A549 (cell line): ENCODE measurements around the gene CSTF1. TPM values are rescaled to one million over a fixed set of nuclear protein-coding genes. Genes with fewer than 3 reads are reported as not detected.
"Not testable (repeated sequence)": the region's sequence is repeated elsewhere in the genome, so short reads cannot be mapped to it uniquely, and the experiment has no call there.

Experiments used
- ATAC-seq, 2 experiments: fragments of 200-7000 bp in 1 of 2; fragments of >200 bp in 1 of 2; cut with Nextera tagmentation in 1 of 2; cut with Tn5 transposase in 1 of 2; 3 replicates each; pipeline versions ENCODE4 v1.8.0 to v1.9.1; 2018 to 2020; ENCODE audit warnings: mild to moderate bottlenecking in 1 of 2, moderate library complexity in 1 of 2
- CTCF ChIA-PET: fragments of 300-600 bp; sonication (Branson Sonifier 250); formaldehyde crosslinking; extraction: SDS; loops from one replicate; lab custom pipeline; 2021; ENCODE audit warnings: antibody characterized with exemption, inconsistent platforms; lab: Yijun Ruan, JAX
- POLR2A ChIA-PET: fragments of 350-600 bp; formaldehyde crosslinking; extraction: SDS; loops from one replicate; lab custom pipeline; 2021; ENCODE audit warnings: antibody characterized with exemption, inconsistent platforms; lab: Yijun Ruan, JAX
- DNase-seq, 2 experiments: peaks; one replicate each; pipeline versions ENCODE4 v3.0.0 to v3.0.0-alpha.2; 2011 to 2016; ENCODE audit warnings: low read depth in 1 of 2, low spot score in 1 of 2
- FAIRE-seq: peaks from 2 replicates; lab custom pipeline; 2011; peaks lifted over from hg19 to GRCh38; lab: Jason Lieb, UNC
- H3K27ac ChIP-seq, 2 experiments: fragments of >200 bp; sonication (Bioruptor Twin); formaldehyde crosslinking; 3 replicates each; pipeline ENCODE4 v1.5.1; 2016 to 2017
- H3K4me1 ChIP-seq: fragments of >200 bp; sonication (Bioruptor Twin); formaldehyde crosslinking; 3 replicates; pipeline ENCODE4 v1.6.1; 2016
- H3K4me2 ChIP-seq: fragments of >200 bp; sonication (Bioruptor Twin); formaldehyde crosslinking; 3 replicates; pipeline ENCODE4 v1.6.1; 2016
- H3K4me3 ChIP-seq: fragments of >200 bp; sonication (Bioruptor Twin); formaldehyde crosslinking; 3 replicates; pipeline ENCODE4 v1.5.1; 2016
- H3K9me3 ChIP-seq: fragments of >200 bp; sonication (Bioruptor Twin); formaldehyde crosslinking; 3 replicates; pipeline ENCODE4 v1.6.1; 2016
- ATOH8 ChIP-seq: fragments of 250-450 bp; sonication (Bioruptor Pico); IDR thresholded peaks from 2 replicates; pipeline ENCODE4 v1.5.0; 2020; ENCODE audit warnings: low read depth, mild to moderate bottlenecking, moderate library complexity
- CEBPB ChIP-seq, 2 experiments: fragments of >200 bp in 1 of 2; sonication (Bioruptor Twin) in 1 of 2; formaldehyde crosslinking in 1 of 2; IDR thresholded peaks; 2 replicates each; pipeline ENCODE4 v1.6.1; 2012 to 2016
- CHD4 ChIP-seq: fragments of 200-600 bp; sonication (generic); IDR thresholded peaks from 2 replicates; pipeline ENCODE4 v1.6.1; 2016; ENCODE audit warnings: antibody characterized with exemption, mild to moderate bottlenecking, borderline replicate concordance
- ESRRA ChIP-seq: fragments of 150-350 bp; IDR thresholded peaks from 2 replicates; pipeline ENCODE4 v1.6.1; 2014; ENCODE audit warnings: mild to moderate bottlenecking, low read length, borderline replicate concordance
- FOSB ChIP-seq: fragments of 250-450 bp; sonication (Bioruptor Pico); IDR thresholded peaks from 2 replicates; pipeline ENCODE4 v1.5.0; 2020; ENCODE audit warnings: mild to moderate bottlenecking, moderate library complexity
- HOXB13 ChIP-seq: fragments of 250-450 bp; sonication (Bioruptor Pico); IDR thresholded peaks from 2 replicates; pipeline ENCODE4 v1.5.0; 2020; ENCODE audit warnings: low read depth, mild to moderate bottlenecking, moderate library complexity
- HOXB5 ChIP-seq: fragments of 250-450 bp; sonication (Bioruptor Pico); IDR thresholded peaks from 2 replicates; pipeline ENCODE4 v1.5.0; 2020; ENCODE audit warnings: mild to moderate bottlenecking, moderate library complexity
- MAFK ChIP-seq: fragments of 450-650 bp; IDR thresholded peaks from 2 replicates; pipeline ENCODE4 v1.6.1; 2014; ENCODE audit not compliant: partially characterized antibody
- MAZ ChIP-seq: fragments of 150-350 bp; IDR thresholded peaks from 2 replicates; pipeline ENCODE4 v1.6.1; 2014; ENCODE audit warnings: antibody characterized with exemption, low read depth, low read length, borderline replicate concordance
- PHF8 ChIP-seq: fragments of 200-600 bp; sonication (generic); IDR thresholded peaks from 2 replicates; pipeline ENCODE4 v1.6.1; 2016; ENCODE audit warnings: low read depth, mild to moderate bottlenecking, antibody characterized with exemption, moderate library complexity, borderline replicate concordance
- REST ChIP-seq: fragments of 200-600 bp; sonication (generic); IDR thresholded peaks from 2 replicates; pipeline ENCODE4 v1.6.1; 2016; ENCODE audit warnings: antibody characterized with exemption, mild to moderate bottlenecking, moderate library complexity
- RFX5 ChIP-seq: fragments of 450-650 bp; IDR thresholded peaks from 2 replicates; pipeline ENCODE4 v1.7.1; 2014; ENCODE audit warnings: antibody characterized with exemption, mild to moderate bottlenecking, moderate library complexity
- ZNF302 ChIP-seq: fragments of 250-450 bp; sonication (Bioruptor Pico); IDR thresholded peaks from 2 replicates; pipeline ENCODE4 v1.9.0; 2021; ENCODE audit warnings: inconsistent platforms, mild to moderate bottlenecking, moderate library complexity
- WGBS: methylation state at CpG from one replicate; pipeline ENCODE4 v1.1.6; 2017; ENCODE audit errors: missing lambda C conversion rate; 5-methylcytosine and 5-hydroxymethylcytosine counted together
- polyA plus RNA-seq, 4 experiments: library from polyadenylated mRNA; depleted of rRNA in 3 of 4; stranded (reverse); fragments of >200 nt; fragmentation: RNase III in 1 of 4; extraction: RNeasy Plus Mini Kit Qiagen cat#74134 plus additional on column Dnase treatment in 1 of 4; gene quantifications; 2 replicates in 3 of 4; 3 replicates in 1 of 4; pipeline ENCODE4 v1.2.3, GENCODE V29; 2011 to 2017

The CSTF1 gene
- polyA plus RNA-seq, 2 of the 4 experiments (the other 2 are of a cell fraction) = 40.9 to 79.9 TPM

GRCh38 chr20:56411287-56411686, 18.8 kb downstream of the CSTF1 start:
- ATAC-seq, H3K4me1 ChIP-seq, POLR2A ChIA-PET, H3K4me3 ChIP-seq, FAIRE-seq, H3K4me2 ChIP-seq, DNase-seq, H3K9me3 ChIP-seq, H3K27ac ChIP-seq: not testable (repeated sequence)
- 93% methylated on average over 7 of the region's 7 CpGs for WGBS
- CTCF ChIA-PET = interaction anchor here (0.7 to 1.9 kb wide), 5 partner anchors 10 to 84 kb away, joined by 3 to 6 read pairs (median 3); no protein-coding TSS in a partner anchor

GRCh38 chr20:56411759-56412472, 19.5 kb downstream of the CSTF1 start, which contains the start of gene CASS4:
TSS of gene CASS4 (plus strand) at chr20:56412260. CDS start at chr20:56412459, 199 bp downstream.
- Histone ChIP-seq H3K4me3 (no peak within 1 kb of the TSS), H3K4me2 (no peak within 1 kb of the TSS), H3K9me3 (no peaks in the 10 kb centered on the region), H3K4me1 (no peaks in the 10 kb centered on the region), H3K27ac (no peak within 1 kb of the TSS)
- ATAC-seq (no peak), DNase-seq (no peak), FAIRE-seq (no peak)
- POLR2A ChIA-PET = no interaction called here
- CTCF ChIA-PET = interaction anchor here (0.7 to 1.9 kb wide), 6 partner anchors 10 to 935 kb away, joined by 3 to 6 read pairs (median 3); no protein-coding TSS in a partner anchor
- TF ChIP-seq MAFK (no peak), CEBPB (IDR thresholded peaks at IDR 0.05) (0 out of 4 replicates have a peak, but pooled peaks of 1 of the 2 experiments have one; percentile 24), HOXB13 (CRISPR knock-in tag) (no peak)
- 86% methylated on average over 10 of the region's 10 CpGs for WGBS

- FAIRE-seq = no peak
Measured at GRCh38 chr20:56412473-56412790, 20.0 kb downstream of the CSTF1 start.

More at GRCh38 chr20:56412473-56412790, 20.0 kb downstream of the CSTF1 start:
- WGBS = 96% methylated on average over 7 of the region's 7 CpGs
- POLR2A ChIA-PET = no interaction called here
- H3K9me3 ChIP-seq = no peaks in the 10 kb centered on the region
- DNase-seq (no peak), ATAC-seq (no peak; a peak in 1 of 6 replicates)
- no peak overlapping the region for H3K4me2 ChIP-seq
- no peaks in the 10 kb centered on the region for H3K4me1 ChIP-seq
- no peak overlapping the region for H3K27ac ChIP-seq
- TF ChIP-seq PHF8 (no peak), REST (no peak), ATOH8 (no peak), MAFK (no peak), ZNF302 (CRISPR knock-in tag) (no peak), ESRRA (no peak), MAZ (no peak), HOXB5 (CRISPR knock-in tag) (no peak), FOSB (no peak), CHD4 (no peak), RFX5 (no peak)
- CTCF ChIA-PET = interaction anchor here (0.9 to 1.9 kb wide), 6 partner anchors 10 to 934 kb away, joined by 3 to 6 read pairs (median 3); no protein-coding TSS in a partner anchor
- H3K4me3 ChIP-seq = no peak overlapping the region
